H1 (cell line): ENCODE data around the gene SLC19A1. TPM values are rescaled to one million over a fixed set of nuclear protein-coding genes. Genes with fewer than 3 reads are reported as not detected.

Experiments
- CTCF ChIP-seq, 3 experiments: IDR thresholded peaks; 1 replicate in 2 of 3; 2 replicates in 1 of 3; pipeline versions ENCODE4 v1.5.1 to v1.6.1; 2011; ENCODE audit warnings: low read length in 3 of 3, mild to moderate bottlenecking in 3 of 3, inconsistent platforms in 2 of 3, low read depth in 1 of 3, moderate library complexity in 1 of 3; ENCODE audit not compliant: insufficient read depth in 1 of 3; ENCODE audit errors: control extremely low read depth in 1 of 3
- EP300 ChIP-seq, 2 experiments: IDR thresholded peaks; 1 replicate in 1 of 2; 2 replicates in 1 of 2; pipeline ENCODE4 v1.6.1; 2011 to 2012; ENCODE audit warnings: low read depth in 2 of 2, low read length in 2 of 2, mild to moderate bottlenecking in 2 of 2, borderline replicate concordance in 1 of 2, inconsistent platforms in 1 of 2, moderate library complexity in 1 of 2
- EZH2 ChIP-seq: fragments of 200-600 bp; sonication (generic); IDR thresholded peaks from 2 replicates; pipeline ENCODE4 v1.7.1; 2012; ENCODE audit warnings: low read depth, mild to moderate bottlenecking, moderate library complexity, low read length, inconsistent platforms; ENCODE audit not compliant: severe bottlenecking
- HDAC6 ChIP-seq: IDR thresholded peaks from one replicate; pipeline ENCODE4 v1.7.1; 2012; ENCODE audit warnings: low read depth, mild to moderate bottlenecking, inconsistent platforms, low read length, moderate library complexity
- PHF8 ChIP-seq: fragments of 200-600 bp; sonication (generic); conservative IDR thresholded peaks from 2 replicates; pipeline ENCODE4 v1.7.1; 2012; ENCODE audit warnings: low read depth, mild to moderate bottlenecking, inconsistent platforms, low read length, moderate library complexity
- polyA plus RNA-seq, 7 experiments: library from polyadenylated mRNA; depleted of rRNA in 3 of 7; stranded (reverse) in 5 of 7; unstranded in 2 of 7; fragments of >200 nt in 5 of 7; fragments of 200-250 nt in 2 of 7; gene quantifications; 1 replicate in 5 of 7; 2 replicates in 1 of 7; 4 replicates in 1 of 7; pipeline versions ENCODE4 v1.2.1 to v1.2.3, GENCODE V29; 2011 to 2013; ENCODE audit warnings: missing spikeins in 2 of 7, mixed read lengths in 2 of 7
- total RNA-seq: library from RNA; stranded (reverse); fragmentation: NEBNext Ultra II Directional; extraction: Animal tissue kit (Norgen Biotek cat#: 25700); gene quantifications from 2 replicates; pipeline ENCODE4 v1.2.1, GENCODE V29; 2021
- TF ChIP-seq, protein P1 (sequence below): IDR thresholded peaks from 2 replicates; pipeline ENCODE4 v1.6.1; 2012; ENCODE audit warnings: inconsistent platforms

Gene SLC19A1
- total and polyA plus RNA-seq, 2 of the 8 experiments (the other 6 are each of a cell fraction or from before 2014, with no cell fraction given): 31.6 to 43.8 TPM

- no peak for TF ChIP-seq PHF8
- TF ChIP-seq, protein P1, sequence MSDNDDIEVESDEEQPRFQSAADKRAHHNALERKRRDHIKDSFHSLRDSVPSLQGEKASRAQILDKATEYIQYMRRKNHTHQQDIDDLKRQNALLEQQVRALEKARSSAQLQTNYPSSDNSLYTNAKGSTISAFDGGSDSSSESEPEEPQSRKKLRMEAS: no peak
- TF ChIP-seq EZH2: no peak
- TF ChIP-seq CTCF (IDR thresholded peaks at IDR 0.05; ENCODE audit: control extremely low read depth in 1 of 3, insufficient read depth in 1 of 3, low read depth in 1 of 3, low read length in 3 of 3): no peak
- TF ChIP-seq EP300 (IDR thresholded peaks at IDR 0.05; ENCODE audit: borderline replicate concordance in 1 of 2, low read depth in 2 of 2, low read length in 2 of 2): no peak
- TF ChIP-seq HDAC6: no peak
Measured at GRCh38 chr21:45475004-45475685, 67.1 kb downstream of the SLC19A1 start (continued).
